NT2/D1 (cell line): ENCODE data around the gene CYBA.

Source experiments
- YY1 ChIP-seq: IDR thresholded peaks from 2 replicates; pipeline ENCODE4 v1.6.1; 2011; ENCODE audit not compliant: insufficient read length, insufficient read depth
- ZNF274 ChIP-seq: IDR thresholded peaks from 2 replicates; pipeline ENCODE4 v1.6.1; 2011; ENCODE audit warnings: mild to moderate bottlenecking, low read depth, low read length

- TF ChIP-seq YY1 (no peak), ZNF274 (no peak)
These were observed 56.9 kb downstream of the CYBA start for GRCh38 chr16:88593910-88594309.
